GM19035 (cell line): ENCODE measurements around the gene TOPBP1.

Source experiments
- ATAC-seq: cut with Tn5 transposase; IDR thresholded peaks from one replicate; pipeline ENCODE4 v1.9.1; 2021; ENCODE audit not compliant: unreplicated experiment

The TOPBP1 gene

GRCh38 chr3:133608388-133608787 is 53.4 kb downstream of the TOPBP1 start:
- no peak for ATAC-seq

DNA sequence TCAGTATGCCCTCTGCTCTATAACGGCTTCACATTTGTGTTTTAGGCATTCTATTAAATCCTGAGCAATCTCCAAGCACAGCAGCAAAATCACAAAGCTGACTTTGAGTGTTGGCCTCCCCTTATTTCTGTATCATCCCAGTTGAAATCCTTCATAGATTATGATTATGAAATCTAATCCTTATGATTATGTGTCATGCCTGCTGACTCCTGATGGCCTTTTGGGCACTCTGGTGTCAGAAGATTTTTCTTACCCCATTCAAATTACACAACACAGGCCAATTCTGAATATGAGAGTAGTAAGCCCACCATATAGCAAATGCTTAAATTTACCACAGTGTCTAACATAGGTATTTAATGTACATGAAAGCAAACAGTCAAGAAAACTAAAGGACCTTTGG is 53.9 kb downstream of the TOPBP1 start:
- no peak for ATAC-seq

DNA sequence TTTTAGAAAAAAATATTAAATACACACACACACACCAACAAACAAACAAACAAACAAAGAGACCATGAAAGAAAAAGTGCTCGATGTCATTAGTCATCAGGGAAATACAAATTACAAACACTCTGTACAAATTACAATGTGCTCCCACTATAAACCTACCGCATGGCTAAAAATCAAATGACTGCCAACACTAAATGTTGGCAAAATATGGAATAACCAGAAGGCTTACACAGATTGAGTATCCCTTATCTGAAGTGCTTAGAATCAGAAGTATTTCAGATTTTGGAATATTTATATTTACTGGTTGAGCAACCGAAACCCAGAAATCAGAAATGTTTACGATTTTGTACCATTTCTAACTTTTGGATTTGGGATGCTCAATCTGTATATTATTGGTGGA is 54.8 kb downstream of the TOPBP1 start:
- ATAC-seq, result no peak

GRCh38 chr3:133606342-133606741 is 55.4 kb downstream of the TOPBP1 start:
- ATAC-seq, result no peak

GRCh38 chr3:133600572-133601081 is 61.1 kb downstream of the TOPBP1 start:
- no peak for ATAC-seq

DNA sequence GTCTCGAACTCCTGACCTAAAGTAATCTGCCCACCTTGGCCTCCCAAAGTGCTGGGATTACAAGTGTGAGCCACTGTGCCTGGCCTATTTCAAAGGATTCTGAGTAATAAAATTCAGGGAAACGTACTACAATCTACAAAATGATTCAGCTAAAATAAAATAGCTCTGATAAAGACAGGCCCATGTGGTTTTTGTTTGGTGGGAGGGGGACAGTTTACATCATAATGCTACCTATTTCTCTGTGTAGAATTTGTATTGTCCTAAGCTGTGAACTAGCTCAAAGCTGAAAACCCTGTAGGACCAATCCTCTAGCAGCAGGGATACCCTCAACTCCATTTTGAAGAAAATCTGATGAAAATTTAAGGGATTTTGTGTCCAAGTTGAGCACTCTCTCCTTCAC is 62.5 kb downstream of the TOPBP1 start:
- ATAC-seq, result no peak

DNA sequence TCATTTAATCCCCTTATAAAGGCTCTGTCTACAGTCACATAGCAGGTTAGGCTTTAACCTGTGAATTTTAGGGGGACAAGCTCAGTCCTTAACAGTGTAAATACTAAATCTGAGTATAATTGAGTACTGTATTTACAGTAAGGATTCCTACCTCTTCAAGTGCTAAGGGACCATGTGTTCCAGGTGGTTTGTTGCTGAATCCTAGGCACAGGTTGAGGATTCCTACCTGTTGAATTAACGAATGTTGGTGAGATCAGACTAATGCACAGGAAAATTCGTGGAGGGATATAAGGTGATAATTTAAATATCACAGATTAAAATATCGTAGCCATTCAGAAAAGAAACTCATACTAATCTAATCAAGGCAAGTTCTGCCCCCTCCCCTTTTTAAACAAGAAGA is 63.3 kb downstream of the TOPBP1 start:
- ATAC-seq, result no peak

DNA sequence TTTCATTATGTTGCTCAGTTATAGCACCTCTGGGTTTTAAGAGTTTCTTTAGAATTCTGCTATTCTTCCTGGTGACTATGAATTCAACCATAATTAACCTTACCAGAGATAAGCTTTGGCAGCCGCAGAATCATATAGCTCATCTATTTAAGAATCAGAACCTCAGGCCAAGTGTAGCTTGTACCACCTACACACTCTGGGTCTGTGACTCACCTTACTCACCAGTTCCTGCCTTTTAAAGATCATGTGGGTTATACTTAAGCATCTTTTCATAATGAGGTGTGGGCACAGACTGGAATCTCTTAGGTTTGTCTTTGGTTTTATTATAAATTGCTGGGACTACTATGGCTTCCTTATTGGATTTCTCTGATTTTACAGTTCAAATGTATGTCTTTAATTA is 66.4 kb downstream of the TOPBP1 start:
- ATAC-seq, result no peak

DNA sequence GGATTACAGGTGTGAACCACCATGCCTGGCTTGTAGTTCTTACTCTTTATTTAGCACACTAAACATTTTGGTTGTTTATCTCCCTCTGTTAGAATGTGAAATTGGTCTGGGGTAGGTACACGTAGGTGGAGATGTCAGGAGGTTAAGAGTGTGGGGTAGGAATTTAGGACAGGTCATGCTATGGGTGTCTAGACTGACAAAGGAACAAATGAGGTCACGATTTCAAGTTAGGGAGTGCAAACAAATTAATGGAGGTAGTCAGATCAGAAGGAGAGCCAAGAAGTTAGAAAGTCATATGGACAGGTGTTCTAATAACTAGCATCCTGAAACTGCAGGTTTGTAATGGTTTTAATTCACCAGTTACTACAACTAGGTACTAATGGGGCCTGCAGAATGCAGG is 68.5 kb downstream of the TOPBP1 start:
- peak; percentile 11 for ATAC-seq

DNA sequence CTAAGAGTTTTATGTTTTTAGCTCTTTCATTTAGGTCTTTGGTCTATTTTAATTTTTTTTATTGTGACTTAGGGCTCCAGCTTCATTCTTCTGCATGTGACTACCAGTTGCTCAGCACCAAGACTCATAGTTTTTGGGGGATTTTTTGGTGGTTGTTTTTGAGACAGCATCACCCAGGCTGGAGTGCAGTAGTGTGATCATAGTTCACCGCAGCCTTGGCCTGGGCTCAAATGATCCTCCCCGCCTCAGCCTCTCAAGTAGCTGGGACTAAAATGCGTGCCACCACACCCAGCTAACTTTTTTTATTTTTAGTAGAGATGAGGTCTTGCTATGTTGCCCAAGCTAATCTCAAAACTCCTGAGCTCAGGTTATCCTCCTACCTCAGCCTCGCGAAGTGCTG is 68.9 kb downstream of the TOPBP1 start:
- ATAC-seq, result peak; percentile 52

GRCh38 chr3:133591271-133591742 is 70.4 kb downstream of the TOPBP1 start:
- no peak for ATAC-seq

GRCh38 chr3:133589503-133589902 is 72.2 kb downstream of the TOPBP1 start:
- ATAC-seq, result no peak

- ATAC-seq, result no peak
These were observed 72.8 kb downstream of the TOPBP1 start for GRCh38 chr3:133588784-133589465.

- ATAC-seq, result no peak
These were observed 73.7 kb downstream of the TOPBP1 start for GRCh38 chr3:133588035-133588434.

DNA sequence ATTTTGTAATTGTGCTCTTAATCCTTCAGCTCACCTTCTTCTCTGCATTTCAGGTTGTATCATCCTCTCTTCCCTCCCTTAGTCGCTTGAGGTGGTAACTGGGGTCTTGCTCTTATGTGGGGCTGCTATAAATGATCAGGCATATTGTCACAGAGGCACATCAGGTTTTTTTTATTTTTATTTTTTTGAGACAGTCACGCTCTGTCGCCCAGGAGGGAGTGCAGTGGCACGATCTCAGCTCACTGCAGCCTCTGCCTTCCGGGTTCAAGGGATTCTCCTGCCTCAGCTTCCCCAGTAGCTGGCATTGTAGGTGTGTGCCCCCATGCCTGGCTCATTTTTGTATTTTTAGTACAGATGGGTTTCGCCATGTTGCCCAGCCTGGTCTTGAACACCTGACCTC is 78.3 kb downstream of the TOPBP1 start:
- no peak for ATAC-seq

- no peak for ATAC-seq
These were observed 83.1 kb downstream of the TOPBP1 start for GRCh38 chr3:133578548-133579191.

- no peak for ATAC-seq
These were observed 85.6 kb downstream of the TOPBP1 start for GRCh38 chr3:133576169-133576568.

GRCh38 chr3:133575086-133575485 is 86.7 kb downstream of the TOPBP1 start:
- no peak for ATAC-seq

DNA sequence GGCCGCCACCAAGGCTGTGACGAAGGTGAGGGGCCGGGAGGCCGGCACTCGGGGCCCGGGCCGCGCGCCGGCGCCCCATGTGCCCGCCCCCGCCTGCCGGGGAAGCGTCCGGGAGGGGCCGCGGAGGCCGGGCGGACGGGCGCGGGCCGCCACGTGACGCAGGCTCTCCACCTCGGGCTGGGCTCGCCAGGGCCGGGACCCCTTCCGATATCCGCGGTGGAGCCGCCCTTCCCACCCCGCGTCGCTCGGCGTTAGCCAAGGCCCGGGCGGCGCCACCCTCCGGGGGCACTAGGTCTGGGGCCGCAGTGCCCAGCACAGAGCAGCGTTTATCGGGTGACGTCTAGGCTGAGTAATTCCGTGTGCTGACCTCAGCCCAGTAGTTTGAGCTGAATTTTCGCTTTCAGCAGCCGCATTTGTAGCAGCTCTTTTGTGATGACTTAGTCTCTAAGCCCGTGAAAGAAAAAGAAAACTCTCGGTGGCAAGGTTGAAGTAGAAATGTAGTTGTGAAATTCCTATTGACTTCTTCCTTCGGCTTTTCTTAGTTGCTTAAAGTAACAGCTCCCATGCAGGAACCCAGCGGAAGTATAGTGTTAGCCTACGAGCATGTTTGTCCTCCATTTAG is 87.4 kb downstream of the TOPBP1 start:
- ATAC-seq, result peak; percentile 35

DNA sequence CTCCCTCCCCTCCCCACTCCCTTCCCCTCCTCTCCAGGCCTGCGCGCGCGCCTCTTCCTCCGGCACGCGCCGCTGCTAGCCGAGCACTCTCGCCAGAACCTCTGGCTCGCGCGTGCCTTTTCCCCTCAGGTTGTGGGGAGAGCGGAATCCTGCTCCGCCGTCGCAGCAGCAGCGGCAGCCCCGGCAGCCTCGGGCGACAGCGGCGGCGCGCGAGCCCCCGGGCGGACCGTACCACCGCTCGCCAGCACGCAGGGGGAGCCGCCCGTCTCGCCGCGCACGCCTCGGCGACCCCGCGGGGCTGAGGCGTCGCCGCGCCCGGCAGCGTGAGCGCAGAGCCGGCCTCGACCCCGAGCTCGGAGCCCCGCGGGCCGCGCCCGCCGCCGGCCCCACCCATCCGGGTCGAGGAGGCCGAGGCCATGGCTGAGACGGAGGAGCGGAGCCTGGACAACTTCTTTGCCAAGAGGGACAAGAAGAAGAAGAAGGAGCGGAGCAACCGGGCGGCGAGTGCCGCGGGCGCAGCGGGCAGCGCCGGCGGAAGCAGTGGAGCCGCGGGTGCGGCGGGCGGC is 88.0 kb downstream of the TOPBP1 start, which contains the start of gene CDV3:
TSS of gene CDV3 (plus strand) at position 58 of the 566 bp plus-strand sequence. CDS start at position 417, 359 bp downstream.
- peak; percentile 31 for ATAC-seq

DNA sequence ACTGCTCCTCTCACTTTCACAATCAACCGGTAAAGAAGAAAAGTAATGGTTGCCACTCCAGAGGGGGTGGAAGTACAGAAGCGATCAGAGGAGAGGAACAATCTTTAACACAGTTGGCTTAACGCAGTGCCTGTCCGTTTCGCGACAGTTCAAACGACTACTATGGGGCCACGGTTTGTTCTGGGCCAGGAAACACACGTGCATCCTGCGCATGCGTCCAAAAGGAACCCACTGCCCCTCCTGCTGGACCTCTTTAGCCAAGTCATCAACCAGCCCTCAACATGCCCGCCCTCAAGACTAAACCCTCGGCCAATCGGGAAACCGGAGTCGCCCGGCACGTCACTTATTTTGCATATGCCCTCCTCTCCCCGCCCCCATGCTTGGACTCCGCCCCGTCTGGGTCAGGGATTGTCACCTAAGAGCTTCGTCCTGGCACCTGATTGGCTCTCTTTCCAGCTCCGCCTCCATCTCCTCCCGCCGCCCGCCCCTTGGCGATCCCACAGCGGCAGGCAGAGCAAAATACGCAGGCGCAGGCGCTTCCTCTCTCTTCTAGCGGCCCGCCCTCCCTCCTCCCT is 88.6 kb downstream of the TOPBP1 start:
- ATAC-seq, result peak; percentile 78
